GM12864 (cell line): Measurements from ENCODE around the gene MATK.

Experiments
- DNase-seq: peaks from one replicate; pipeline ENCODE4 v3.0.0-alpha.2; 2011; ENCODE audit warnings: low read depth
- H3K4me3 ChIP-seq: 2 replicates; pipeline ENCODE4 v1.5.1; 2011; ENCODE audit warnings: mild to moderate bottlenecking, low read depth, low read length, control low read depth
- TF ChIP-seq, protein P1 (sequence below): IDR thresholded peaks from 2 replicates; pipeline ENCODE4 v1.5.1; 2011; ENCODE audit warnings: low read depth, mild to moderate bottlenecking, moderate library complexity, low read length, control low read depth, inconsistent platforms; ENCODE audit errors: missing control alignments

MATK gene

GRCh38 chr19:3748965-3749364 is 37.2 kb downstream of the MATK start:
- TF ChIP-seq, protein P1, sequence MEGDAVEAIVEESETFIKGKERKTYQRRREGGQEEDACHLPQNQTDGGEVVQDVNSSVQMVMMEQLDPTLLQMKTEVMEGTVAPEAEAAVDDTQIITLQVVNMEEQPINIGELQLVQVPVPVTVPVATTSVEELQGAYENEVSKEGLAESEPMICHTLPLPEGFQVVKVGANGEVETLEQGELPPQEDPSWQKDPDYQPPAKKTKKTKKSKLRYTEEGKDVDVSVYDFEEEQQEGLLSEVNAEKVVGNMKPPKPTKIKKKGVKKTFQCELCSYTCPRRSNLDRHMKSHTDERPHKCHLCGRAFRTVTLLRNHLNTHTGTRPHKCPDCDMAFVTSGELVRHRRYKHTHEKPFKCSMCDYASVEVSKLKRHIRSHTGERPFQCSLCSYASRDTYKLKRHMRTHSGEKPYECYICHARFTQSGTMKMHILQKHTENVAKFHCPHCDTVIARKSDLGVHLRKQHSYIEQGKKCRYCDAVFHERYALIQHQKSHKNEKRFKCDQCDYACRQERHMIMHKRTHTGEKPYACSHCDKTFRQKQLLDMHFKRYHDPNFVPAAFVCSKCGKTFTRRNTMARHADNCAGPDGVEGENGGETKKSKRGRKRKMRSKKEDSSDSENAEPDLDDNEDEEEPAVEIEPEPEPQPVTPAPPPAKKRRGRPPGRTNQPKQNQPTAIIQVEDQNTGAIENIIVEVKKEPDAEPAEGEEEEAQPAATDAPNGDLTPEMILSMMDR, result no peak

GRCh38 chr19:3746371-3747056 is 39.7 kb downstream of the MATK start:
- no peak overlapping the region for H3K4me3 ChIP-seq
- no peak for DNase-seq
- TF ChIP-seq, protein P1, result no peak

More at GRCh38 chr19:3748965-3749364, 37.2 kb downstream of the MATK start:
- no peak overlapping the region for H3K4me3 ChIP-seq
- DNase-seq, result no peak

- no peak for DNase-seq
- TF ChIP-seq, protein P1, result no peak
- H3K4me3 ChIP-seq, result no peak overlapping the region
These were observed 40.7 kb downstream of the MATK start for GRCh38 chr19:3745363-3746045.

- TF ChIP-seq, protein P1, result no peak
- no peak for DNase-seq
These were observed 42.7 kb downstream of the MATK start for GRCh38 chr19:3743486-3743885.

DNA sequence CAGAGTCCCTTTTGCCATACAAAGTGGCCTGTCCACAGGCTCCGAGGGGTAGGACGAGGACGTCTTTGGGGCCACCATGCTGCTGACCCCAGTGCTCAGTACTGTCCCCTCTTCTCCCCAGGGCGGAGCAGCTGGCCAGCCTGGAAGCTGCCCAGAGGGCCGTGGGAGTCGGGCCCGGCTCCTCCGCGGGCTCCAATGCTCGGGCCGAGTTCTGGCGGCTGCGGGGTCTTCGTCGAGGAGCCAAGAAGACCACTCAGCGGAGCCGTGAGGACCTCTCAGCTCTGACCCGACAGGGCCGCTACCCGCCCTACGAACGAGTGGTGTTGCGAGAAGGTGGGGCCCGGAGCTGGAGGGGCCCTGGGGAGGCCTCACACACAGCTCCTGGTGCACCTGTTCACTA is 45.8 kb downstream of the MATK start:
- DNase-seq, result no peak
- no peak overlapping the region for H3K4me3 ChIP-seq
- TF ChIP-seq, protein P1, result no peak

More at GRCh38 chr19:3743486-3743885, 42.7 kb downstream of the MATK start:
- no peak overlapping the region for H3K4me3 ChIP-seq

- no peak for DNase-seq
- H3K4me3 ChIP-seq, result no peak overlapping the region
- TF ChIP-seq, protein P1, result no peak
These were observed 47.5 kb downstream of the MATK start for GRCh38 chr19:3738477-3739220.
